OCI-LY7 (cell line): ENCODE results near the gene E2F3.

Experiments
- CTCF ChIP-seq: fragments of 200-600 bp; sonication (generic); conservative IDR thresholded peaks from 2 replicates; pipeline ENCODE4 v1.5.1; 2014; ENCODE audit warnings: mild to moderate bottlenecking, antibody characterized with exemption, low read length, moderate library complexity, mixed read lengths
- EZH2phosphoT487 ChIP-seq: fragments of 200-600 bp; sonication (generic); IDR thresholded peaks from 2 replicates; pipeline ENCODE4 v1.6.1; 2018; ENCODE audit warnings: low read depth, borderline replicate concordance, mild to moderate bottlenecking, mixed run types, antibody characterized with exemption, low read length, moderate library complexity, mixed read lengths

- TF ChIP-seq CTCF (peak; percentile 80), EZH2phosphoT487 (no peak)
These were observed 3.0 kb downstream of the E2F3 start for GRCh38 chr6:20404641-20405032.
